Smooth muscle cell (in vitro differentiated cells): ENCODE results near the gene GNAS-AS1. TPM values are rescaled to one million over a fixed set of nuclear protein-coding genes. Genes with fewer than 3 reads are reported as not detected.

Experiments used
- DNase-seq: peaks from one replicate; lab custom pipeline; 2025; ENCODE audit not compliant: unreplicated experiment; lab: John Stamatoyannopoulos, UW
- H2AFZ ChIP-seq: fragments of 200-600 bp; sonication (generic); 2 replicates; pipeline ENCODE4 v1.6.0; 2016; ENCODE audit warnings: antibody characterized with exemption, low read depth, mild to moderate bottlenecking
- H3F3A ChIP-seq: fragments of 200-600 bp; sonication (generic); 2 replicates; pipeline ENCODE4 v1.6.0; 2017; ENCODE audit warnings: antibody characterized with exemption, low read depth
- H3K27ac ChIP-seq: fragments of 200-600 bp; sonication (generic); 2 replicates; pipeline ENCODE4 v1.5.1; 2016; ENCODE audit warnings: low read depth, mild to moderate bottlenecking
- H3K27me3 ChIP-seq: fragments of 200-600 bp; sonication (generic); 2 replicates; pipeline ENCODE4 v1.6.1; 2016; ENCODE audit warnings: low read depth, mild to moderate bottlenecking
- H3K36me3 ChIP-seq: fragments of 200-600 bp; sonication (generic); 2 replicates; pipeline ENCODE4 v1.5.1; 2016; ENCODE audit warnings: low read depth
- H3K4me1 ChIP-seq: fragments of 200-600 bp; sonication (generic); 2 replicates; pipeline ENCODE4 v1.5.1; 2016; ENCODE audit warnings: low read depth
- H3K4me2 ChIP-seq: fragments of 200-600 bp; sonication (generic); 2 replicates; pipeline ENCODE4 v1.6.0; 2016; ENCODE audit warnings: mild to moderate bottlenecking
- H3K4me3 ChIP-seq: fragments of 200-600 bp; sonication (generic); 2 replicates; pipeline ENCODE4 v1.5.1; 2016; ENCODE audit warnings: mild to moderate bottlenecking
- H3K79me2 ChIP-seq: fragments of 200-600 bp; sonication (generic); 2 replicates; pipeline ENCODE4 v1.6.0; 2016; ENCODE audit warnings: low read depth, mild to moderate bottlenecking
- H3K9ac ChIP-seq: fragments of 200-600 bp; sonication (generic); 2 replicates; pipeline ENCODE4 v1.6.0; 2016; ENCODE audit warnings: low read depth
- H3K9me3 ChIP-seq: fragments of 200-600 bp; sonication (generic); replicated peaks from 2 replicates; pipeline ENCODE4 v1.5.1; 2016; ENCODE audit warnings: low read depth
- H4K20me1 ChIP-seq: fragments of 200-600 bp; sonication (generic); 2 replicates; pipeline ENCODE4 v1.6.0; 2016; ENCODE audit warnings: low read depth
- WGBS: methylation state at CpG from one replicate; pipeline ENCODE4 v1.1.7; 2016; ENCODE audit warnings: low lambda C conversion rate; 5-methylcytosine and 5-hydroxymethylcytosine counted together
- polyA plus RNA-seq: library from polyadenylated mRNA; unstranded; fragments of >200 nt; fragmentation: Nextera tagmentation; extraction: Ambion mirVana; gene quantifications from 2 replicates; pipeline ENCODE4 v1.2.1, GENCODE V29; 2016
- total RNA-seq: library from RNA; depleted of rRNA; stranded (reverse); fragments of >200 nt; gene quantifications from 2 replicates; pipeline ENCODE4 v1.2.3, GENCODE V29; 2014
- TF ChIP-seq, protein P1 (sequence below): fragments of 200-600 bp; sonication (generic); IDR thresholded peaks from 2 replicates; pipeline ENCODE4 v1.5.1; 2017; ENCODE audit warnings: borderline replicate concordance, mild to moderate bottlenecking, antibody characterized with exemption; ENCODE audit not compliant: insufficient read depth, poor library complexity, severe bottlenecking

GNAS-AS1 gene
- total and polyA plus RNA-seq, 2 experiments from 2014 or later = 0.40 TPM; not detected in 1

DNA sequence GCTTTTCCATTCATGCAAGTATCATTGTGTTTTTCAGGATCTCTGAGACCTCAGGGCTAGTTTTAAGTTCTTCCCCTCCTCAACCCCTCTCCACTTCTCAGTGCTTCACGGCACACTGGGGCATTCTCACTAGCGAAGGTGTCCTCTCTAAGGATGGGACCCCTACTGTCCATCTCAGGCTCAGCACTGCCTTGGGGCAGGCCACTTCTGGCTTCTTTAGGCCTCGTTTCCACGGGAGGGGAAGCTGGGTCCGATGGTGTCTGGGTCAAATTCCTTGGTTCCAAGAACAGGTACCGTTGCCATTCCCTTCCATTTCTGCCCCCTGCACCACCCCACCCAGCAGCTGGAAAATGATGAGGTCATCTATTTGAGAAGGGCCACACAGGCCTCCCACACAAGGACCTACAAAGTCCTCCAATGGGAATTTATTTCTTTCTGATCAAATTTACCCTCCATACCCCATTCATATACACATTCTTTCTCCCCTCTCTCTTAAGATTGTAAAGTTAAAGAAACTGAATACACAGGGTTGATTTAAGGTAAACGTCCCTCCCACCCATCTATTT, 19.0 kb upstream of the GNAS-AS1 start:
- Histone ChIP-seq H4K20me1 (no peaks in the 10 kb centered on the region), H3F3A (no peaks in the 10 kb centered on the region), H3K4me1 (peaks cover 1% of the 10 kb centered on the region), H3K79me2 (no peaks in the 10 kb centered on the region), H3K9ac (no peak overlapping the region), H3K27ac (no peak overlapping the region), H3K4me3 (no peak overlapping the region), H3K9me3 (no peaks in the 10 kb centered on the region), H3K27me3 (no peaks in the 10 kb centered on the region), H2AFZ (no peak overlapping the region), H3K4me2 (no peak overlapping the region), H3K36me3 (no peaks in the 10 kb centered on the region)
- no peak for DNase-seq
- WGBS = 82% methylated on average over 7 of the region's 7 CpGs
- TF ChIP-seq, protein P1, sequence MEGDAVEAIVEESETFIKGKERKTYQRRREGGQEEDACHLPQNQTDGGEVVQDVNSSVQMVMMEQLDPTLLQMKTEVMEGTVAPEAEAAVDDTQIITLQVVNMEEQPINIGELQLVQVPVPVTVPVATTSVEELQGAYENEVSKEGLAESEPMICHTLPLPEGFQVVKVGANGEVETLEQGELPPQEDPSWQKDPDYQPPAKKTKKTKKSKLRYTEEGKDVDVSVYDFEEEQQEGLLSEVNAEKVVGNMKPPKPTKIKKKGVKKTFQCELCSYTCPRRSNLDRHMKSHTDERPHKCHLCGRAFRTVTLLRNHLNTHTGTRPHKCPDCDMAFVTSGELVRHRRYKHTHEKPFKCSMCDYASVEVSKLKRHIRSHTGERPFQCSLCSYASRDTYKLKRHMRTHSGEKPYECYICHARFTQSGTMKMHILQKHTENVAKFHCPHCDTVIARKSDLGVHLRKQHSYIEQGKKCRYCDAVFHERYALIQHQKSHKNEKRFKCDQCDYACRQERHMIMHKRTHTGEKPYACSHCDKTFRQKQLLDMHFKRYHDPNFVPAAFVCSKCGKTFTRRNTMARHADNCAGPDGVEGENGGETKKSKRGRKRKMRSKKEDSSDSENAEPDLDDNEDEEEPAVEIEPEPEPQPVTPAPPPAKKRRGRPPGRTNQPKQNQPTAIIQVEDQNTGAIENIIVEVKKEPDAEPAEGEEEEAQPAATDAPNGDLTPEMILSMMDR = no peak

DNA sequence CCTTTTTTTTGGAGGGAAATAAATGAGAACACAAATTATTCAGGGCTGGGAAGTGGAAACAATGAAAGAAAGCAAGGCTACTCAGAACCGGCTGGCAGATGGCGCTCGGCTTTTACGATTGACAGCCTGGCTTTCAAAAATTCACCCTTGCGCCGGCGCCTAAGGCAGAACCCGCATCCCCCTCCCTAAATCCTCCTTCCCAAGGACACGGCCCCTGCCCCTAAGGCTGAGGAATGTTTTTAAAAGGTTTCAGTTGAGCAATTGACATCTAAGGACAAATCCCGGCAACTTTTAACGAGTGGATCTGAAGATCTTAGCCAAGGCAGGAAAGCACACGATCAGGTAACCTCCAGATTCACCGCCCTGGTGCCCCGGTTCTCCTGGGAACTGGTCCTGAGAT, 18.1 kb upstream of the GNAS-AS1 start:
- H3K4me1 ChIP-seq = no peaks in the 10 kb centered on the region
- no peak overlapping the region for H3K9ac ChIP-seq
- H4K20me1 ChIP-seq = no peaks in the 10 kb centered on the region
- H3K9me3 ChIP-seq = no peaks in the 10 kb centered on the region
- no peak overlapping the region for H3K4me2 ChIP-seq
- no peak overlapping the region for H3K27ac ChIP-seq
- no peak overlapping the region for H3K4me3 ChIP-seq
- no peak for DNase-seq
- H3K36me3 ChIP-seq = no peaks in the 10 kb centered on the region
- TF ChIP-seq, protein P1 = peak; percentile 36
- 24% methylated on average over 14 of the region's 14 CpGs for WGBS
- H3K79me2 ChIP-seq = no peaks in the 10 kb centered on the region
- no peak overlapping the region for H2AFZ ChIP-seq
- H3F3A ChIP-seq = no peaks in the 10 kb centered on the region
- H3K27me3 ChIP-seq = peaks cover 3% of the 10 kb centered on the region

DNA sequence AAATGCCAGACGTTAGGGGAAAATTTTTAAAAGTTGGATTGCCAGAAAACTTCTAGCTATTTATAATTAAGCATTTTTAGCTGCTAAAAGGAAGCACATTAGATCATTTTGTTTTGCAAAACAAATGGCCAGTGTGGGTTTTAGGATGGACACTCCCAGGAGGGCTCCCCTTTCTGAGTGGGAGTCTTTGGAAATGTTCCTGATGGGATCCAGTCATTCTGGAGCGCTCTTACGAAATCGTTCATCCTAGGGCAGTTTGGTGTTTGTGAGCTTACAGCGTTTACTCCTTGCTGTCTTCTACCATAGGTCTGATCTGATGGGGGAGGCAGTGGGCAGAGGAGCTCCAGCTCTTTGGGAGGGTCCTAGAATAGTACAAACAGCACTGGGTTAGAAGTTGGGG, 16.5 kb upstream of the GNAS-AS1 start:
- H3K9ac ChIP-seq = no peak overlapping the region
- H3K27ac ChIP-seq = no peak overlapping the region
- DNase-seq = no peak
- no peak overlapping the region for H3K4me3 ChIP-seq
- H3K36me3 ChIP-seq = no peaks in the 10 kb centered on the region
- TF ChIP-seq, protein P1 = no peak
- peaks cover 3% of the 10 kb centered on the region for H3K27me3 ChIP-seq
- no peak overlapping the region for H3K4me2 ChIP-seq
- no peak overlapping the region for H2AFZ ChIP-seq
- no peaks in the 10 kb centered on the region for H4K20me1 ChIP-seq
- H3K9me3 ChIP-seq = no peaks in the 10 kb centered on the region
- WGBS = 84% methylated on average over 5 of the region's 5 CpGs
- H3F3A ChIP-seq = no peaks in the 10 kb centered on the region
- H3K4me1 ChIP-seq = no peaks in the 10 kb centered on the region
- no peaks in the 10 kb centered on the region for H3K79me2 ChIP-seq

DNA sequence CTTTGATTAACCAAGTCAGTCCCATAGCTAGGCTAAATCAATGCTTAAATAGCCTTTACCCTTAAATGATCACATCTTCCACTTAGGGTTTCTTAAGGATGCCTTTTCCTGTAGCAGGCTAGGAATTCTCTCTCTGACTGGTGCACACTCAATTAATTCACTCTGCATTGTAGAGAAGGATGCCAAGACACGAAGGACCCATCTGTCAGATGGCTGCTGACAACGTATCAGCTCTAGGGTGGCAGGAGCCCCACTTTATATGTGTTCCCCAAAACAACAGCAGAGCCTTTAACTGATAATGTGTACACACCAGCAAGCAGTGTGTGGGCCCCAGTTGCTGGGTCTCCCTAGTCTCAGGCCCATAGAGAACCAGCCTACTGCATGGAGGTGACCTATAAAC, 15.1 kb upstream of the GNAS-AS1 start:
- Histone ChIP-seq H3F3A (no peaks in the 10 kb centered on the region), H4K20me1 (no peaks in the 10 kb centered on the region), H3K4me1 (no peaks in the 10 kb centered on the region), H2AFZ (no peak overlapping the region), H3K79me2 (no peaks in the 10 kb centered on the region), H3K9ac (no peak overlapping the region), H3K9me3 (no peaks in the 10 kb centered on the region), H3K4me2 (no peak overlapping the region), H3K27ac (no peak overlapping the region), H3K4me3 (no peak overlapping the region), H3K27me3 (peaks cover 7% of the 10 kb centered on the region), H3K36me3 (no peaks in the 10 kb centered on the region)
- 89% methylated on average over 2 of the region's 2 CpGs for WGBS
- no peak for DNase-seq
- TF ChIP-seq, protein P1 = no peak
